Astrocyte of the spinal cord (primary cell): ENCODE results near the gene TOM1L2.

Experiments
- DNase-seq: peaks from one replicate; pipeline ENCODE4 v3.0.0; 2011; ENCODE audit warnings: low read depth, low spot score
- H3K4me3 ChIP-seq: 2 replicates; pipeline ENCODE4 v1.5.1; 2011; ENCODE audit warnings: low read depth, mild to moderate bottlenecking, low read length, moderate library complexity
- in situ Hi-C: cut with HindIII; loops from 2 replicates; pipeline ENCODE4 v1.10.0; 2017; ENCODE audit warnings: low sequenced_read_pairs
- TF ChIP-seq, protein P1 (sequence below): IDR thresholded peaks from 2 replicates; pipeline ENCODE4 v1.5.1; 2012; ENCODE audit warnings: low read depth, mild to moderate bottlenecking, low read length, inconsistent platforms

TOM1L2 gene

DNA sequence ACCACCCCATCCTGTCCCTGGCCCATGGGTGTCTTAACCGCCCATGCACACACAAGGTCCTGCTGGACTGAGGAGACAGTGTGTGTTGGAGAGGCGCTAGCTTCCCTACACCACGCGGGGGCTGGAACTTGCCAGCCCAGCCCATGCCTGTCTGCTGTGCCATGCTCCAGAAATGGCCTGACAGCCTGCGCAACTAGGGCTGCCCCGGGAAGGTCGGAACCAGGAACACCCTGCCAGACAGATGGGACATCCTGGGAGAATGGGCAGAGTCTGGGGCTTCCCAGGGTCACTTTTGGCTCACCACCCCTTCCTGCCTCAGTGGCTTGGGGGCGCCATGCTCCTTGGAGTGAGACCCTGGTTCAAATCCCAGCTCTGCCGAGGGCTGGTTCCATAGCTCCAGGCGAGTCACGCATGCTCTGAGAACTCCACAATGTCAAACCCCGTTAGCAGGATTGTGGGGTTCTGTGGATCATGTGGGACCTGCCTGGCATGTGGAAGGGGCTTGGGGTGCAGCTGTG lies 171.6 kb downstream of the TOM1L2 start:
- H3K4me3 ChIP-seq, result no peak overlapping the region
- in situ Hi-C loops, result no loop called here
- TF ChIP-seq, protein P1, sequence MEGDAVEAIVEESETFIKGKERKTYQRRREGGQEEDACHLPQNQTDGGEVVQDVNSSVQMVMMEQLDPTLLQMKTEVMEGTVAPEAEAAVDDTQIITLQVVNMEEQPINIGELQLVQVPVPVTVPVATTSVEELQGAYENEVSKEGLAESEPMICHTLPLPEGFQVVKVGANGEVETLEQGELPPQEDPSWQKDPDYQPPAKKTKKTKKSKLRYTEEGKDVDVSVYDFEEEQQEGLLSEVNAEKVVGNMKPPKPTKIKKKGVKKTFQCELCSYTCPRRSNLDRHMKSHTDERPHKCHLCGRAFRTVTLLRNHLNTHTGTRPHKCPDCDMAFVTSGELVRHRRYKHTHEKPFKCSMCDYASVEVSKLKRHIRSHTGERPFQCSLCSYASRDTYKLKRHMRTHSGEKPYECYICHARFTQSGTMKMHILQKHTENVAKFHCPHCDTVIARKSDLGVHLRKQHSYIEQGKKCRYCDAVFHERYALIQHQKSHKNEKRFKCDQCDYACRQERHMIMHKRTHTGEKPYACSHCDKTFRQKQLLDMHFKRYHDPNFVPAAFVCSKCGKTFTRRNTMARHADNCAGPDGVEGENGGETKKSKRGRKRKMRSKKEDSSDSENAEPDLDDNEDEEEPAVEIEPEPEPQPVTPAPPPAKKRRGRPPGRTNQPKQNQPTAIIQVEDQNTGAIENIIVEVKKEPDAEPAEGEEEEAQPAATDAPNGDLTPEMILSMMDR, result no peak

DNA sequence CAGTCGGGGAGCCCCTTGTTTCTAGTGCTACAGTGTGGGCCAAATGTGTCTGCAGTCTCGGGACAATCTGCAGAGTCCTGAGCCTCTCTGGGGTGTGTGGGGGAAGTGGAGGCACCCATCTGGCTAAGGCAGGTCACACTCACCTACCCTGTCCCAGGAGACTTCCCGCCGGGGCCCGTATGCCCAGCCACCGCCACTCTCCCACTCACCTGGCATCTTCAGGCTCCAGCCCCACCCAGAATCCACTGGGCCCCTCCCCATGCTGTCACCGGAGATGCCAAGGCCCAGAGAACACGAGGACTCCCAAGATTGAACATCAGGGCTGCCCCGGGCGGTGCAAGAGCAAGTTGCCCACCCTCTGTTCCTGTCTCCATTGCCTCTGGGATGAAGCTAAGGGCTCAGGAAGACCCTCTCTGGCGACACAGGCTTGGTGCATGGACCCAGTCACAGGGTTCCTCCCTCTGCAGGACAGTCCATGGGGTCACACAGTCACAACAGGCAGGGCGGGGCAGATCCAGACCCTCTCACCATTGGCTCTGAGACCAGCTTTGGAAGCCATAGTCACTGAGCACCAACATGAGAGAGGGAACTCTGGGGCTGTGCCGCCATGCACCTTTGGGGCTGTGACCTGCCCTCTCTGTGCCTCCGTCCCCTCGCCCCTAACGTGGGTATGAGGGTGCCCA lies 173.5 kb downstream of the TOM1L2 start:
- in situ Hi-C loops, result no loop called here
- TF ChIP-seq, protein P1, result no peak
- no peak for DNase-seq
- H3K4me3 ChIP-seq, result no peak overlapping the region

More for the DNA sequence above, 171.6 kb downstream of the TOM1L2 start:
- no peak for DNase-seq

DNA sequence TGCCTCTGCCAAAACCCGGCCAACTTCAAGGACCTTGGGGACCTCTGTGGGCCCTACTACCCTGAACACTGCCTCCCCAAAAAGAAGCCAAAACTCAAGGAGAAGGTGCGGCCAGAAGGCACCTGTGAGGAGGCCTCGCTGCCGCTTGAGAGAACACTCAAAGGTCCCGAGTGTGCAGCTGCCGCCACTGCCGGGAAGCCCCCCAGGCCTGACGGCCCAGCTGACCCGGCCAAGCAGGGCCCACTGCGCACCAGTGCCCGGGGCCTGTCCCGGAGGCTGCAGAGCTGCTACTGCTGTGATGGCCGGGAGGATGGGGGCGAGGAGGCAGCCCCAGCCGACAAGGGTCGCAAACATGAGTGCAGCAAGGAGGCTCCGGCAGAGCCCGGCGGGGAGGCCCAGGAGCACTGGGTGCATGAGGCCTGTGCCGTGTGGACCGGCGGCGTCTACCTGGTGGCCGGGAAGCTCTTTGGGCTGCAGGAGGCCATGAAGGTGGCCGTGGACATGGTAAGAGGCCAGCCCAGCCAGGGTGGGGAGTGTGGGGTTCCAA lies 174.1 kb downstream of the TOM1L2 start:
- no peak for DNase-seq
- TF ChIP-seq, protein P1, result no peak
- in situ Hi-C loops, result no loop called here
- H3K4me3 ChIP-seq, result no peak overlapping the region

DNA sequence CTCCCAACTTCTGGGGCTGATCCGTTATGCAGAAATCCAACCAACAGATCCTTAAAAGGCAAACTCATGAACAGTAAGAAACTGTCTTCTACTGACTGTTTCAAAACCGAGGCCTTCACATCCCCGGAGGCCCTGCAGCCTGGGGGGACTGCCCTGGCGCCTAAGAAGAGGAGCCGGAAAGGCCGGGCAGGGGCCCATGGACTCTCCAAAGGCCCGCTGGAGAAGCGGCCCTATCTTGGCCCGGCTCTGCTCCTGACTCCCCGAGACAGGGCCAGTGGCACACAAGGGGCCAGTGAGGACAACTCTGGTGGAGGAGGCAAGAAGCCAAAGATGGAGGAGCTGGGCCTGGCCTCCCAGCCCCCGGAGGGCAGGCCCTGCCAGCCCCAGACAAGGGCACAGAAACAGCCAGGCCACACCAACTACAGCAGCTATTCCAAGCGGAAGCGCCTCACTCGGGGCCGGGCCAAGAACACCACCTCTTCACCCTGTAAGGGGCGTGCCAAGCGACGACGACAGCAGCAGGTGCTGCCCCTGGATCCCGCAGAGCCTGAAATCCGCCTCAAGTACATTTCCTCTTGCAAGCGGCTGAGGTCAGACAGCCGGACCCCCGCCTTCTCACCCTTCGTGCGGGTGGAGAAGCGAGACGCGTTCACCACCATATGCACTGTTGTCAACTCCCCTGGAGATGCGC lies 174.9 kb downstream of the TOM1L2 start:
- no peak overlapping the region for H3K4me3 ChIP-seq
- in situ Hi-C loops, result no loop called here
- DNase-seq, result no peak
- TF ChIP-seq, protein P1, result no peak

DNA sequence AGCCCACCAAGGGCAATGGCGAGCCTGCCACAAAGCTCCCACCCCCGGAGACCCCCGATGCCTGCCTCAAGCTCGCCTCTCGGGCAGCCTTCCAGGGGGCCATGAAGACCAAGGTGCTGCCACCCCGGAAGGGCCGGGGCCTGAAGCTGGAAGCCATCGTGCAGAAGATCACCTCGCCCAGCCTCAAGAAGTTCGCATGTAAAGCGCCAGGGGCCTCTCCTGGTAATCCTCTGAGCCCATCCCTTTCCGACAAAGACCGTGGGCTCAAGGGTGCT lies 175.5 kb downstream of the TOM1L2 start:
- in situ Hi-C loops, result no loop called here

DNA sequence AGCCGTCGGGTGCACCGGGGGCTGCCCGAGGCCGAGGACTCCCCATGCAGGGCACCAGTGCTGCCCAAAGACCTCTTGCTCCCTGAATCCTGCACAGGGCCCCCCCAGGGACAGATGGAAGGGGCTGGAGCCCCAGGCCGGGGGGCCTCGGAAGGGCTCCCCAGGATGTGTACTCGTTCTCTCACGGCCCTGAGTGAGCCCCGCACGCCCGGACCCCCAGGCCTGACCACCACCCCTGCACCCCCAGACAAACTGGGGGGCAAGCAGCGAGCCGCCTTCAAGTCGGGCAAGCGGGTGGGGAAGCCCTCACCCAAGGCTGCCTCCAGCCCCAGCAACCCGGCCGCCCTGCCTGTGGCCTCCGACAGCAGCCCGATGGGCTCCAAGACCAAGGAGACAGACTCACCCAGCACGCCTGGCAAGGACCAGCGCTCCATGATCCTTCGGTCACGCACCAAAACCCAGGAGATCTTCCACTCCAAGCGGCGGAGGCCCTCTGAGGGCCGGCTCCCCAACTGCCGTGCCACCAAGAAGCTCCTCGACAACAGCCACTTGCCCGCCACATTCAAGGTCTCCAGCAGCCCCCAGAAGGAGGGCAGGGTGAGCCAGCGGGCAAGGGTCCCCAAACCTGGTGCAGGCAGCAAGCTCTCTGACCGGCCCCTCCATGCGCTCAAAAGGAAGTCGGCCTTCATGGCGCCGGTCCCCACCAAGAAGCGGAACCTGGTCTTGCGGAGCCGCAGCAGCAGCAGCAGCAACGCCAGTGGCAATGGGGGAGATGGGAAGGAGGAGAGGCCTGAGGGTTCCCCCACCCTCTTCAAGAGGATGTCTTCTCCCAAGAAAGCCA lies 176.0 kb downstream of the TOM1L2 start:
- in situ Hi-C loops, result no loop called here
- TF ChIP-seq, protein P1, result no peak
- no peak overlapping the region for H3K4me3 ChIP-seq
- no peak for DNase-seq

More for the DNA sequence above, 175.5 kb downstream of the TOM1L2 start:
- DNase-seq, result no peak
- H3K4me3 ChIP-seq, result no peak overlapping the region
- TF ChIP-seq, protein P1, result no peak
